GM18508 (cell line): Measurements from ENCODE around the gene RELA.
"Not testable (repeated sequence)": the region's sequence is repeated elsewhere in the genome, so short reads cannot be mapped to it uniquely, and the experiment has no call there.

Experiments used
- ATAC-seq: cut with Tn5 transposase; IDR thresholded peaks from one replicate; pipeline ENCODE4 v1.9.1; 2021; ENCODE audit warnings: moderate number of reproducible peaks; ENCODE audit not compliant: insufficient read depth, unreplicated experiment

The RELA gene

GRCh38 chr11:65662799-65663638 is at the start of gene RELA:
TSS of gene RELA (minus strand) at chr11:65662916. CDS start at chr11:65662832, 84 bp downstream.
- ATAC-seq: peak; percentile 54

DNA sequence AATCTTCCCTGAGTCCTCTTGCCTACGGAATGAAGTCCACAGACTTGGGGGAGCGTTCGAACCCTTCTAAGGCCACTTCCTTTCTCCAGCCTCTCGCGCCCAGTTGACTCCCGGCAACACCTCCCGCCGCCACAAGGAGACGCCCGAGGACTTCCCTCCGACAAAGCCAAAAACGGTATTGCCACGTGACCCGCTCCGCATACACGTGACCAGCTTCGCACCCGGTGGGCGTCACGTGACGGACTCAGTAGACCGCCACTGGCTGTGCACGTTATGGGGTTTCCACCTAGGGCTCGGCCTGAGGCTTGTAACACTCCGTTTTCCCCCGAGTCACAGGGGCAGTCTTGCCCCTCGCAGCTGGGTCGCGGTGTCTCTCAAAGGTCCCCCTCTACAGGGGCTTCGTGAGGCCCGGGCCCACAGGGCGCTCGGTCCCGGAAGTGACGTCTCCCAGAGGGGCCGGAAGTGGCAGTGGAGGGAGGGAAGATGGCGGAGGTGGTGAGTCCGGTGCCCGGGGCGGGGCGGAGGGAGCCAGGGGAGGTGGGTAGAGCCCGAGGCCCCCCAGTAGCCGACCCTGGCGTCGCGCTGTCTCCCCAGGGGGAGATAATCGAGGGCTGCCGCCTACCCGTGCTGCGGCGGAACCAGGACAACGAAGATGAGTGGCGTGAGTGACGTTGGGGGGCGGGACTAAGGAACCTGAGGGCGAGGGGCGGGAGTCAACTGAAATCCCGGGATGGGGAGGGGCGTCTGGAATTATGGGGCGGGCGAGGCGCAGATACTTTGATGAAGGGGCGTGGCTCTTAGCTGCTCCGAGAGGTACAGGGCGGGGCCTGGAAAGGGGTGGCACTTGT is 49.3 kb upstream of the RELA start, which contains the start of gene KAT5:
Gene KAT5 (plus strand): TSS at position 468 of the 848 bp plus-strand sequence. CDS start 16 bp downstream, at position 484.
- peak; percentile 54 for ATAC-seq

GRCh38 chr11:65710421-65710820 is 47.7 kb upstream of the RELA start:
- no peak for ATAC-seq

- no peak for ATAC-seq
Measured at GRCh38 chr11:65709661-65710060, 46.9 kb upstream of the RELA start.

DNA sequence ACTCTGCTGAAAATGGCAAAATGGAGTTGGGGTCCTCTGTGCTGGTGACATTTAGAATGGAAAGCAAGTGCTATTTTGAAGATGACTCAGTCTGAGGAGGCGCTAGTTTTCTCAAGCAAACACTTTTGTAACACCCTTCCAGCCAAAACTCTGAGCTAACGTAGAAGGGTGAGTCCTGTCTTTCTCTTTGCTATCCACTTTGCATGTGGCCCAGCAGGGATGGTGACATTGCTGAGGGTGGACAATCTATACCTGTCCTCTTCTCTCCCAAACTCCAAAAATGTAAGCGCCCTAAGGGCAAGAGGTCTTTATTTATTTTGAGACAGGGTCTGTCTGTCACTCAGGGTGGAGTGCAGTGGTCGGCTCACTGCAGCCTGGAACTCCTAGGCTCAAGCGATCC is 45.7 kb upstream of the RELA start:
- no peak for ATAC-seq

GRCh38 chr11:65707002-65707401 is 44.3 kb upstream of the RELA start:
- ATAC-seq: not testable (repeated sequence)

- ATAC-seq: not testable (repeated sequence)
Measured at GRCh38 chr11:65706303-65706763, 43.6 kb upstream of the RELA start.

DNA sequence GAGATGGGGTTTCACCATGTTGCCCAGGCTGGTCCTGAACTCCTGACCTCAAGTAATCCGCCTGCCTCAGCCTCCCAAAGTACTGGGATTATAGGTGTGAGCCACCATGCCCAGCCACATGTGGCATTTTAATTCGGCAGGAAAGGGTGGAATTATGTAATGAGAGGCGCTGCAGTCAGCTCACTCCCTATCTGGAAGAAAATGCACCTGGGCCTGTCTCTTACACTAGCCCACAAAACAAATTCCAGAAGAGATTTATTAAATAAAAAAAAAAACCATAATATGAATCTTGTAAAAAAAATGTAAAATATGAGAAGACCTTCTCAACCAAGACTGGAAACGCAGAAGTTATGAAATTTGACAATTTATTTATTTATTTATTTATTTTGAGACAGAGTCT is 41.1 kb upstream of the RELA start:
- ATAC-seq: no peak

- ATAC-seq: no peak
Measured at GRCh38 chr11:65701686-65702085, 39.0 kb upstream of the RELA start.

DNA sequence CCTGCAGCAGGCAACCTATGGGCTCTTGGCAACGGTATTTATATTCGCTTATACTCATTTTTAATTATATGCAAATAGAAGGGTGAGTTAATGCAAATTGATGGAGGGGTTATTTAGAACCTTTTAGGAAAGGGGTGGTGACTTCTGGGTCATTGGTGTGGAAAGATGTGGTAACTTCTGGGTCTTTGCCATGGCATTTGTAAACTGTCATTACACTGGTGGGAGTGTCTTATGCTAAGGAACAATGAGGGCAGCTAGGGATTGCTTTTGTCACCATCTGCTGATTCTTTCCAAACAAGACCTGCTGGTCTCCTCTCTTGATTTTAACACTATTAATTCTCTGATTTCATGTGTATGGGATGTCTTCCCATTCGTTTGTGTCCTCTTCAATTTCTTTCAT is 37.7 kb upstream of the RELA start:
- ATAC-seq: no peak

GRCh38 chr11:65699306-65699705 is 36.6 kb upstream of the RELA start:
- no peak for ATAC-seq

GRCh38 chr11:65698205-65698604 is 35.5 kb upstream of the RELA start:
- ATAC-seq: no peak

DNA sequence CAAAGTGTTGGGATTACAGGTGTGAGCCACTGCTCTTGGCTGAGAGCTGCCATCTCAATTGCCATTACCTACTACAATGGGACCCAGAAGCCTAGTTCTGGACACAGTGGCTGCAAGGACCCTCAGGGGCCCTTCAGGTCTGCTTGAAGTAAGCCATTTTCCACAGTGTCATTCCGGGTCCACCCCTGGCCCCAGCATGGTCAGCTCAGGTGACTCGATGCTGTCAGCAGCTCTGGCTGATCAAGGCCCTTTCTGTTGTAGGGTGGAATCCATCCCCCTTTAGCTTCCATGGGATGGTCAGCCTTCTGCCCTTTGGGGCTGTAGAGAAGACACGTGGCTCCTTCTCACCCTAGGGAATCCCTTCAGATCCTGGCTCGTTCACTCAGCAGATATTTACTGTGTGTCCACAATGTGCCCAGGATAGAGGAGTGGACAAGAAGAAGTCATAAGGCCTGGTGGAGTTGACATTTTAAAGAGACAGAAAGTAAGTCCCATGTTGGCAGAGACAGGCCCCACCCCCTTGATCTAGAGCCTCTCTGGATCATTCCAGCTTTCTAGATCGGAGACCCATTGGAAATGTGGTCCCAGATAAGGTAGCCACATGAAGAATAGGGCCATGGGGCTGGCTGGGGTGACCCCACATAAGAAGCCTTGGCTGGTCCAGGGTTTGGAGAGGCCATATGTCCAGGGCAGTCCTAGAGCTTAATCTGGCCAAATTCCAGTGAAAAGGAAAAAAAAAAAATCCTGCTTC is 34.3 kb upstream of the RELA start:
- no peak for ATAC-seq

GRCh38 chr11:65695459-65696241 is 32.9 kb upstream of the RELA start:
- ATAC-seq: no peak

DNA sequence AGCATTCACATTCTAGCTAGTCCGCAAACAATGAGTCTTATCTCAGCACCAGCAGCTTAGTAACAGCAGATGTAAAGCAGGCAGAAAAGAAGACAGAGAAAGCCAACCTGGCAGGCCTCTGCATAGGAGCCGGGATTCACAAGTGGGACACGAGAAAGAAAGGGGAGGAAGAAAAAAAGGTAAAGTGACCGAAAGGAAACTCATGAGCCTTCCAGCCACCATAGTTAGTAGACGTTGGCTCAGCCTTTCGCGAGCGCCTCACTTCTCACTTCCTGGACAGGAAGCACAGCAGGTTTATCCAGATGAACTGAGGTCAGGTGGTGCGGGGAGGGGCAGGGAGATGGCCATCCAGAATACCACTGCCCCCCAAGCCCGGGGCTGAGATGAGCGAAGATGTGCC is 29.7 kb upstream of the RELA start:
- ATAC-seq: no peak

DNA sequence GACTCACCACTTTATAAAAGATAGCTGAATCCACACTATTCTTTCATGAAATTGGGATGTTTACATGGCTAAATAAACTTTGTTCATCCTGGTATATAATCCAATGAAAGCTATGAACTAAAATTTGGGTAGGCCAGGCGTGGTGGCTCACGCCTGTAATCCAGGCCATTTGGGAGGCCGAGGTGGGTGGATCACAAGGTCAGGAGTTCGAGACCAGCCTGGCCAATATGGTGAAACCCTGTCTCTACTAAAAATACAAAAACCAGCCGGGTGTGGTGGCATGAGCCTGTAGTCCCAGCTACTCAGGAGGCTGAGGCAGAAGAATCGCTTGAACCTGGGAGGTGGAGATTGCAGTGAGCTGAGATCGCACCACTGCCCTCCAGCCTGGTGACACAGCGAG is 29.1 kb upstream of the RELA start:
- ATAC-seq: not testable (repeated sequence)

DNA sequence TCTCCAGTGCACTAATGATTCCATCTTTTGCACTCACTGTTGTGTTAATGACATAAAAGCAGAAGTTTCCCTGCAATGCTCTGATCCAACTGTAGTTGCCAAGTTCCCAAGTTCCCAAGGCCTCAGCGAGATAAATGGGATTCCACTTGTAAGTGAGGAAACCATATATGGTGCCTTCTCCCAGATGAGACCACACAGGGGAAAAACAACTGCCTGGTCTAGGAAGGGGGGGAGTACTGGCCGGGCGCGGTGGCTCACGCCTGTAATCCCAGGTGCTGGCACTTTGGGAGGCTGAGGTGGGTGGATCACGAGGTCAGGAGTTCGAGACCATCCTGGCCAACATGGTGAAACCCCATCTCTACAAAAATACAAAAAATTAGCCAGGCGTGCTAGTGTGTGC is 23.3 kb upstream of the RELA start:
- no peak for ATAC-seq

GRCh38 chr11:65683480-65683879 is 20.8 kb upstream of the RELA start:
- ATAC-seq: not testable (repeated sequence)

GRCh38 chr11:65680192-65680743 is 17.6 kb upstream of the RELA start:
- ATAC-seq: no peak
